B cell (primary cell): ENCODE measurements around the gene MON1A. TPM values are rescaled to one million over a fixed set of nuclear protein-coding genes. Genes with fewer than 3 reads are reported as not detected.

Experiments
- ATAC-seq: fragments of 200-7000 bp; cut with Tn5 transposase; one replicate; pipeline ENCODE4 v1.10.0; 2021; ENCODE audit warnings: low read depth, mild to moderate bottlenecking, moderate number of reproducible peaks, moderate library complexity
- CTCF ChIA-PET: fragments of 350-600 bp; sonication (Branson Sonifier 250); formaldehyde crosslinking; loops from one replicate; lab custom pipeline; 2021; ENCODE audit warnings: antibody characterized with exemption, inconsistent platforms; lab: Charles Lee
- POLR2A ChIA-PET: fragments of 350-600 bp; sonication (Branson Sonifier 250); formaldehyde crosslinking; loops from one replicate; lab custom pipeline; 2021; ENCODE audit warnings: antibody characterized with exemption; lab: Charles Lee
- DNase-seq: peaks from one replicate; pipeline ENCODE4 v3.0.0; 2013
- H2AFZ ChIP-seq: 2 replicates; pipeline ENCODE4 v1.6.1; 2012; ENCODE audit warnings: mild to moderate bottlenecking, low read depth, low read length; ENCODE audit not compliant: insufficient read depth, poor library complexity, severe bottlenecking
- H3K27ac ChIP-seq, 2 donors: 1 replicate in 1 of 2; 2 replicates in 1 of 2; pipeline ENCODE4 v1.5.1; 2012 to 2013; ENCODE audit warnings: low read length in 2 of 2, mild to moderate bottlenecking in 2 of 2, moderate library complexity in 1 of 2
- H3K27me3 ChIP-seq, 4 experiments: fragments of 200-600 bp in 1 of 4; sonication (generic) in 1 of 4; replicated peaks in 1 of 4; 1 replicate in 2 of 4; 2 replicates in 2 of 4; pipeline versions ENCODE4 v1.6.1 to v1.7.0; 2013 to 2016; ENCODE audit warnings: low read length in 3 of 4, mild to moderate bottlenecking in 2 of 4, mixed read lengths in 1 of 4, moderate library complexity in 1 of 4; ENCODE audit not compliant: insufficient read depth in 4 of 4, control insufficient read depth in 3 of 4; ENCODE audit errors: control extremely low read depth in 1 of 4
- H3K36me3 ChIP-seq, 2 experiments: replicated peaks in 1 of 2; 1 replicate in 1 of 2; 2 replicates in 1 of 2; pipeline versions ENCODE4 v1.6.1 to v1.7.1; 2013; ENCODE audit warnings: low read length in 1 of 2; ENCODE audit not compliant: insufficient read depth in 2 of 2, control insufficient read depth in 1 of 2; ENCODE audit errors: control extremely low read depth in 1 of 2, extremely low read depth in 1 of 2
- H3K4me1 ChIP-seq, 2 donors: fragments of 200-600 bp in 1 of 2; sonication (generic) in 1 of 2; 1 replicate in 1 of 2; 2 replicates in 1 of 2; pipeline versions ENCODE4 v1.5.1 to v1.6.1; 2013 to 2017; ENCODE audit warnings: low read length in 2 of 2; ENCODE audit not compliant: control insufficient read depth in 2 of 2, insufficient read depth in 2 of 2
- H3K4me2 ChIP-seq: replicated peaks from 2 replicates; pipeline ENCODE3; 2012; ENCODE audit warnings: mild to moderate bottlenecking, low read depth, low read length; ENCODE audit not compliant: poor library complexity, severe bottlenecking
- H3K4me3 ChIP-seq, 5 experiments: fragments of 200-600 bp in 1 of 5; sonication (generic) in 1 of 5; 1 replicate in 3 of 5; 2 replicates in 2 of 5; pipeline versions ENCODE4 v1.5.1 to v1.7.0; 2011 to 2016; ENCODE audit warnings: low read length in 4 of 5, mild to moderate bottlenecking in 4 of 5, low read depth in 2 of 5, control low read depth in 1 of 5, moderate library complexity in 1 of 5; ENCODE audit not compliant: insufficient read depth in 1 of 5; ENCODE audit errors: control extremely low read depth in 1 of 5, extremely low read depth in 1 of 5
- H3K79me2 ChIP-seq: fragments of 200-600 bp; sonication (generic); one replicate; pipeline ENCODE4 v1.6.0; 2016; ENCODE audit warnings: low read length; ENCODE audit not compliant: control insufficient read depth, insufficient read depth
- H3K9ac ChIP-seq: fragments of 200-600 bp; sonication (generic); 2 replicates; pipeline ENCODE4 v1.6.1; 2017; ENCODE audit warnings: mild to moderate bottlenecking, low read length, moderate library complexity
- H3K9me3 ChIP-seq, 3 donors: one replicate each; pipeline versions ENCODE4 v1.6.1 to v1.7.1; 2013; ENCODE audit warnings: low read length in 2 of 3; ENCODE audit not compliant: control insufficient read depth in 2 of 3, insufficient read depth in 1 of 3; ENCODE audit errors: control extremely low read depth in 1 of 3
- H4K20me1 ChIP-seq: 2 replicates; pipeline ENCODE4 v1.6.0; 2012; ENCODE audit warnings: mild to moderate bottlenecking, low read length; ENCODE audit not compliant: insufficient read depth, control insufficient read depth, poor library complexity, severe bottlenecking
- H3K27ac Mint-ChIP-seq: one replicate; pipeline ENCODE4 v1.8.0; 2021; ENCODE audit warnings: mixed read lengths
- H3K27me3 Mint-ChIP-seq: one replicate; pipeline ENCODE4 v1.8.0; 2021; ENCODE audit warnings: mixed read lengths
- H3K4me1 Mint-ChIP-seq: one replicate; pipeline ENCODE4 v1.8.0; 2021; ENCODE audit warnings: mixed read lengths
- H3K4me3 Mint-ChIP-seq: one replicate; pipeline ENCODE4 v1.8.0; 2021; ENCODE audit warnings: mixed read lengths
- H3K9me3 Mint-ChIP-seq: one replicate; pipeline ENCODE4 v1.8.0; 2022; ENCODE audit warnings: mixed read lengths; ENCODE audit not compliant: insufficient read depth
- EZH2 ChIP-seq: IDR thresholded peaks from 2 replicates; pipeline ENCODE4 v1.6.1; 2012; ENCODE audit warnings: borderline replicate concordance, low read depth, mild to moderate bottlenecking, moderate library complexity, low read length; ENCODE audit not compliant: insufficient read depth, poor library complexity, severe bottlenecking
- WGBS: methylation state at CpG from one replicate; pipeline ENCODE4 v1.1.5; 2013; ENCODE audit warnings: missing lambda C conversion rate; ENCODE audit not compliant: insufficient coverage; 5-methylcytosine and 5-hydroxymethylcytosine counted together
- intact Hi-C: fragments of 100-400 bp; cut with micrococcal nuclease; formaldehyde crosslinking; loops from one replicate; pipeline ENCODE4 v1.10.0; 2022
- polyA plus RNA-seq: library from polyadenylated mRNA; depleted of rRNA; stranded (reverse); fragments of >200 nt; gene quantifications from 2 replicates; pipeline ENCODE4 v1.2.3, GENCODE V29; 2012
- total RNA-seq, 2 donors: library from RNA; stranded (reverse); fragments of 120-200 nt in 1 of 2; gene quantifications; 1 replicate in 1 of 2; 2 replicates in 1 of 2; pipeline versions ENCODE4 v1.2.3 to v1.2.4, GENCODE V29; 2013 to 2022
- TF ChIP-seq, protein P1 (sequence below): fragments of 200-600 bp; IDR thresholded peaks from one replicate; pipeline ENCODE4 v1.8.0; 2022; ENCODE audit warnings: antibody characterized with exemption, mild to moderate bottlenecking

The MON1A gene
- total and polyA plus RNA-seq, 2 donors (not counting 1 experiment from before 2014, with no cell fraction given): 6.6 to 8.9 TPM

DNA sequence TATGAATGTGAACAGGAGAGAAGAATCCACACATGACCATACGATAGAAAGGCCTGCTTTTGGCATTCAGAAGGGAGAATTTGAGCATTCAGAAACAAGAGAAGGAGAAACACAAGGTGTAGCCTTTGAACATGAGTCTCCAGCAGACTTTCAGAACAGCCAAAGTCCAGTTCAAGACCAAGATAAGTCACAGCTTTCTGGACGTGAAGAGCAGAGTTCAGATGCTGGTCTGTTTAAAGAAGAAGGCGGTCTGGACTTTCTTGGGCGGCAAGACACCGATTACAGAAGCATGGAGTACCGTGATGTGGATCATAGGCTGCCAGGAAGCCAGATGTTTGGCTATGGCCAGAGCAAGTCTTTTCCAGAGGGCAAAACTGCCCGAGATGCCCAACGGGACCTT lies 38.7 kb upstream of the MON1A start:
- Mint-ChIP-seq H3K27ac (no peak overlapping the region), H3K4me1 (peaks cover 10% of the 10 kb centered on the region), H3K4me3 (no peak overlapping the region), H3K9me3 (no peaks in the 10 kb centered on the region), H3K27me3 (no peaks in the 10 kb centered on the region)
- Histone ChIP-seq H3K4me1 (no peaks in the 10 kb centered on the region), H3K36me3 (peaks cover 16 to 37% of the 10 kb centered on the region in 2 experiments), H2AFZ (no peak overlapping the region), H3K27me3 (no peaks in the 10 kb centered on the region), H3K79me2 (peaks cover 72% of the 10 kb centered on the region), H3K27ac (no peak overlapping the region), H3K9ac (no peak overlapping the region), H3K9me3 (no peaks in the 10 kb centered on the region), H4K20me1 (peaks cover 64% of the 10 kb centered on the region), H3K4me3 (no peak overlapping the region), H3K4me2 (no peak overlapping the region)
- 97% methylated on average over 5 of the region's 8 CpGs for WGBS
- ChIA-PET CTCF (no interaction called here), POLR2A (no interaction called here)
- DNase-seq: no peak
- no peak for ATAC-seq
- intact Hi-C loops: no loop called here
- TF ChIP-seq, protein P1, sequence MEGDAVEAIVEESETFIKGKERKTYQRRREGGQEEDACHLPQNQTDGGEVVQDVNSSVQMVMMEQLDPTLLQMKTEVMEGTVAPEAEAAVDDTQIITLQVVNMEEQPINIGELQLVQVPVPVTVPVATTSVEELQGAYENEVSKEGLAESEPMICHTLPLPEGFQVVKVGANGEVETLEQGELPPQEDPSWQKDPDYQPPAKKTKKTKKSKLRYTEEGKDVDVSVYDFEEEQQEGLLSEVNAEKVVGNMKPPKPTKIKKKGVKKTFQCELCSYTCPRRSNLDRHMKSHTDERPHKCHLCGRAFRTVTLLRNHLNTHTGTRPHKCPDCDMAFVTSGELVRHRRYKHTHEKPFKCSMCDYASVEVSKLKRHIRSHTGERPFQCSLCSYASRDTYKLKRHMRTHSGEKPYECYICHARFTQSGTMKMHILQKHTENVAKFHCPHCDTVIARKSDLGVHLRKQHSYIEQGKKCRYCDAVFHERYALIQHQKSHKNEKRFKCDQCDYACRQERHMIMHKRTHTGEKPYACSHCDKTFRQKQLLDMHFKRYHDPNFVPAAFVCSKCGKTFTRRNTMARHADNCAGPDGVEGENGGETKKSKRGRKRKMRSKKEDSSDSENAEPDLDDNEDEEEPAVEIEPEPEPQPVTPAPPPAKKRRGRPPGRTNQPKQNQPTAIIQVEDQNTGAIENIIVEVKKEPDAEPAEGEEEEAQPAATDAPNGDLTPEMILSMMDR: no peak
- no peak for TF ChIP-seq EZH2

DNA sequence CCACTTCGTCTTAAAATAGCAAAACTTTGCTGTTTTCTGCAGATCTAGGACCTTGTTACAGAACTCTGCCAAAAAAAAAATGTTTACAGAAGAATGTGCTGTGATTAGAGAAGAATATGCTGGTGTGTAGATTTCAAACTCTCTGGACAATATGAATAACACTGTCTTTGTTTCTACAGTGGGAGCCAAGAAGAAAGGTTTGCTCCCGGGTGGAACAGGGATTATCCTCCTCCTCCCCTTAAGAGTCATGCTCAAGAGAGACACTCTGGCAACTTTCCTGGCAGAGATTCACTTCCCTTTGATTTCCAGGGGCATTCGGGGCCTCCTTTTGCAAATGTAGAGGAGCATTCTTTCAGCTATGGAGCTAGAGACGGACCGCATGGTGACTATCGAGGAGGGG lies 37.7 kb upstream of the MON1A start:
- H3K4me3 ChIP-seq: no peak overlapping the region
- Mint-ChIP-seq H3K9me3 (no peaks in the 10 kb centered on the region), H3K4me1 (peaks cover 10% of the 10 kb centered on the region), H3K27me3 (no peaks in the 10 kb centered on the region), H3K27ac (no peak overlapping the region), H3K4me3 (no peak overlapping the region)
- H2AFZ ChIP-seq: no peak overlapping the region
- no peaks in the 10 kb centered on the region for H3K4me1 ChIP-seq
- peaks cover 14 to 35% of the 10 kb centered on the region in 2 experiments for H3K36me3 ChIP-seq
- no peak overlapping the region for H3K9ac ChIP-seq
- DNase-seq: no peak
- no peaks in the 10 kb centered on the region for H3K27me3 ChIP-seq
- no peak for ATAC-seq
- no peaks in the 10 kb centered on the region for H3K9me3 ChIP-seq
- H3K27ac ChIP-seq: no peak overlapping the region
- H3K79me2 ChIP-seq: peaks cover 73% of the 10 kb centered on the region
- no peak for TF ChIP-seq EZH2
- TF ChIP-seq, protein P1: no peak
- intact Hi-C loops: no loop called here
- H4K20me1 ChIP-seq: peaks cover 69% of the 10 kb centered on the region
- 100% methylated on average over 4 of the region's 6 CpGs for WGBS
- CTCF ChIA-PET: no interaction called here
- H3K4me2 ChIP-seq: no peak overlapping the region
- POLR2A ChIA-PET: no interaction called here
